ENCODE measurements around the gene CATSPER1.

GRCh38 chr11:65981101-65981740, 45.1 kb downstream of the CATSPER1 start:
- TF ChIP-seq POLR2AphosphoS5 (IDR thresholded peaks at IDR 0.05) = peak in 1 of 3 donors; percentile 36
- no peak for TF ChIP-seq CTCF (IDR thresholded peaks at IDR 0.05 in 8 of 11, conservative IDR thresholded peaks at IDR 0.05 in 3 of 11)
